Forelimb muscle (tissue), 1 donor: ENCODE measurements around the gene PACS1. TPM values are rescaled to one million over a fixed set of nuclear protein-coding genes. Genes with fewer than 3 reads are reported as not detected.

Experiments used
- DNase-seq: peaks from one replicate; pipeline ENCODE4 v3.0.0-alpha.2; 2013; ENCODE audit warnings: low read depth
- polyA plus RNA-seq: library from polyadenylated mRNA; unstranded; fragments of 120-200 nt; gene quantifications from one replicate; pipeline ENCODE4 v1.2.1, GENCODE V29; 2013; ENCODE audit not compliant: insufficient read length

The PACS1 gene
- polyA plus RNA-seq, 1 donor = 28.3 TPM

DNA sequence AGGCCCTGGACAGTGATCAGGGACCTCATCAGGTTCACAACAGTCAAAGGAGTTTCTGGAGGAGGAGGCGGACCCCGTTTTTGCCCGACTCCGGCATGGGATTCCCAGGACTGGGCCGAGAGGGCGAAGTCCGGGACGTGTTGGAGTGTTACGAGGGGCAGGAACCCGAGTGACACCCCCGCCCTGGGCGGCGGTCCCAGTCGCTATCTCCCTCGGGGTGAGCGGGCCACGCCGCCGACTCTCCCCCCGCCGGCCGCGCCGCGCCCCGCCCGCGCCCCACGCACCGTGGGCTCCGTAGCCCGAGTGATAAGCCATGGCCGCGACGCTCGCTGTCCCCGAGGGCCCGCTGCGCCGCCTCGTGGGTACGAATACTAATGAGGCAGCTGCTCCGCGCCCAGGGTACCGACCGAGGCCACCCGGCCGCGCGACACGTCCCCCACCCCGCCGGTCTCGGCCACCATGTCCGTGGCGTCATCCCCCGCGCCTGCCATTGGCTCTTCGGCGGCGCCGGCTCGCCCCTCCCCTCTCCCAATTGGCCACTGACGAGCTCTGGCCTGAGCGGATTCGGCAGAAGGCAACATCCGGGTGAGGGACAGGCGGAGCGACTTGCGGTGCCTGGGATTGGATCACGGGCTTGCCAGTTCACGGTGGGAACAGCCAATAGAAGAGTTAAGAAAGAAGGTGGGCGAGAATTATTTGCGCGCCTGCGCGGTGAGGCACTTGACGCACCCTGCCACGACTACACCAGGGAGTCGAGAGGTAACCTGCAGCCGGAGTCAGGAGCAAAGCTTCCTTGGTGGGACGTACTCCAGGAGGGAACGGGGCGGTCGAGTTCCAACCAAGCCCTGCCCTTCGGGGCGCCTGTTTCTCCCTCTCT is 218.8 kb downstream of the PACS1 start, which contains the start of gene YIF1A:
Gene YIF1A, minus strand, starts transcription at position 473 of the 877 bp plus-strand sequence. Its CDS starts 158 bp downstream, at position 315.
- DNase-seq = peak; percentile 99

DNA sequence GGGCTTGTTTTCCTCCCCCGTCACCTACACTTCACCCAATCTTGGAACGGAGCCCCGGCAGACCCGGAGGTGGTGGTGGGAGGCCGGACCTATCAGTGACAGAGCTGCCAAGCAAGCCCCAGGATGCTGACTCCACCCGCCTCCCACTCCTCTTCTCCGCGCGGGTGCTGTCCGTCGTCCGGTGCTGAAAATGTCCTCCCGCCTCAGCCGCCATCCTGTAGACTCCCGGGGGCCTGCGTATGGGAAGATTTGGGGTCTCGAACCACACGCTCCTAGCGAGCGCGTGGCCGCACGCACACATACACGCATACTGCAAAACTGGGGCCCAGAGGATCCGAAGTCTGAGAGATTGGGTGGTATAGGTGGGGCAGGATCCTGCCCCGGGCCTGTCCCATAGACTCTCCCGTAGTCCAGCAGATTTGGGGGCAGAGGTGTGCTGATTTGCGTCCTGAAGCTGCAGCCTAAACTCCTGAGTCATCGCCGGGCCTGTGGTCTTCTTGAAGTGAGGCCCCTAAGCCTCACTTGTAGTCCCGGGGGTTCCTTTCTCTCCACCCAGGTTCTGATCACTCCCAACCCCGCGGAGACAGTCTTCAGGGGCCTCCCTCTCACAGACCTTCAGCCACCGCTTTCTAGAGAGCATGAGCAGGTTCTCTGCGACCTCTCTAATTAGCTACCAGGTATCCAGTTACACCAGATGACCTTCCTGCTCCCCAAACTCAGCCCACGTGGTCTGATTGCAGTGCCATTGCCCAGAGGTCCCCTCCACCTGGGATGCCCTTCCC is 219.7 kb downstream of the PACS1 start:
- peak; percentile 36 for DNase-seq

DNA sequence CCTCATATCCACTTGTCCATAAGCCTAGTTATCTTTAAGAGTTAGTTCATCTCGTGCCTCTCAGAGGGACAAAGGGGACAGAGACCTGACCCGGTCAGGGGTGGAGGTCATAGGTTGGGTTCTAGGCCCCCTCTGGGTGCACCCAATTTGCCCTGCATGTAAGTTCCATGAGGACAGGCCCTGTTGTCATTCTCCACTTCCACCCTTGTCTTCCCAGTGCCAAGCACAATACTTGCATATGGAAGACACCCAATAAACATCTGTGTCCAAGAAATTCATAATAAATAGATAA is 220.2 kb downstream of the PACS1 start:
- DNase-seq = no peak

DNA sequence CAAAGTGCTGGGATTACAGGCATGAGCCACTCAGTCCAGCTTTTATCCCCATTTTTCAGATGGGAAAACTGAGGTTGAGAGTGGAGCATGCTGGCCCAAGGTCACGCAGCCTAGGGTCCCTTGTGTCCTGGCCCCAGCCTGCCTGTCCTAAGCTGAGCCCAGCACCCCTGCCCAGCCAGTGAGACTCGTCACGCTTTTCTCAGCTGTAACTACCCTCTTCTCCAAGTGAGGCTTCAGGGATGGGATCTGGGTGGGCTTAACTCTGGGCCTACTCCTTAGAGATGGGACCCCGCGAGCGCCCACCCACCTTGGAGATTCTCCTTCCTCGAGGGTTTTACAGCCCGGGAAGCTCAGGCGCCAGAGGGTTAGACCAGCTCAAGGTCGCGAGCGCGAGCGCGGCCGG is 221.2 kb downstream of the PACS1 start:
- DNase-seq = no peak

DNA sequence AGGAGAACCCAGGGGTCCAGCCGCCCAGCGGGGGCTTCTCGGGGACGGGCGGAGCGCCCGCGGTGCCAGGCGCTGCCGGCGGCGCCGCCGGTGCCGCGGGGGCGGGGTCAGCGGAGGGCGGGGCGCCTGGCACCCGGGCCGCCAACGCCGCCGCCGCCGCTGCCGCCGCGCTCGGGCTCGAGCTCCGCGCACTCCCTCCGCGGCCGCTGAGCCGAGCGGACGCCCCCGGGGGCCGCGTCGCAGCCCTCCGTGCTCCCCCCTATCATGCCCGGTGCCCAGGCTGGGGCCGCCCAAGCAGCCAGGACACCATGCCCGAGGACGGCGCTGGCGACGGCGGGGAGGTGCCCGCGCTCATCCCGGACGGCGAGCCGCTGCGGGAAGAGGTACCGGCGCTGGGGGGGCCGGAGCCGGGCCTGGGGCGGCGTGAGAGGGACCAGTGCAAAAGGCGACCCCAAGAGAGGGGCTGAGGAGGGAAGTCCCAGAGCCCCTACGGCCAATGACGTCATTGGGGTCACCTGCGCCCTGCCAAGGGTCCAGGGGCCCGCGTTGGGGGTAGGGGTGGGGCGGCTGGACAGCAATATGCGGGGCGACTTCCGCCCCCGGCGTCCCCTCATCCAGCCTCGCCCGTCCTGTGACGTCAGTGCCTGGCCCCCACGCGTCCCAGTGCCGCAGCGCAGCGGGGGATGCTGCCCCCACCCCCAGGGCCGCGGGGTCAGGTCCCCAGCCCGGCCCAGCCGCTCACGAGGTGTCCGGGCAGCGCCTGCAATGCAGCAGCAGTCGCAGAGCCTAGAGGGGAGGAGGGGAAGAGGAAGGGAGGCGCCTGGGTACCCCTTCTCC is 221.9 kb downstream of the PACS1 start, which contains the start of gene TMEM151A:
Gene TMEM151A, plus strand, starts transcription at position 189 of the 837 bp plus-strand sequence. Its CDS starts 120 bp downstream, at position 309.
- no peak for DNase-seq

DNA sequence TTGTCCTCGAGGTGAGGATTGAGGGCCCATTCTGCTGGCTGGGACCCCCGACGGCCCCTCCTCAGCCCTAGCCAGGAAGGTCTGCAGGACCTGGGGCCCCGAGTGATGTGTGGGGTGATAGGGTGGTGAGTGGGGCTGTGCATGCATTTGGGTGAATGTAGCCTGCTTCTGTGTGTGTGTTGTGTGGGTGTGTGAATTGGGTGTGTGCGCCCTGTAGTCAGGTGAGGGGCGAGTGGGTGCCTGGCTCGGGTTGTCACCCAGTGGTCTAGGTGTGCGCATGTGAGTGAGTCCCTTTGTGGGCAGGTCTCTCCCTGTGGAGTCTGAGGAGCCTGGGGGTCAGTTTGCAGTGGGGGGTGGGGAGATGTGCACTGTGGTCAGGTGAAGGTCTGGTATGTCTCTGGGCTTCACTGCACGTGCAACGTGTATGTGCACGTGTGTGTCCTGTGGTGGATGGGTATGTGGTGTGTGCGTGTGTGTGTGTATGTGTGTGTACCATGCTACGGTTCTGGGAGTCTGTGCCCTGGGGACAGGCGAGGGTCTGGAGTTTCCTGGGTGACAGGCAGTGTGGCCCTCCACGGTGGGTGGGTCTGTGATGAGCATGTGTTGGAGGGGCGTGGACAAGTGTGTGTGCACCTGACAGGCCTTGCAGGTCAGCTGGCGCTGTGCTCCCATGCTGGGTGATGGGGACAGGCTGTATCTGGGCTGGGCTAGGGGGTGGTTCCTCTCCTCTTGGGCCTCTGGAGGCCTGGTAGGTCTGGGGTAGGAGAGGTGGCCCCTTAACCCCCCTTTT is 222.7 kb downstream of the PACS1 start:
- no peak for DNase-seq

DNA sequence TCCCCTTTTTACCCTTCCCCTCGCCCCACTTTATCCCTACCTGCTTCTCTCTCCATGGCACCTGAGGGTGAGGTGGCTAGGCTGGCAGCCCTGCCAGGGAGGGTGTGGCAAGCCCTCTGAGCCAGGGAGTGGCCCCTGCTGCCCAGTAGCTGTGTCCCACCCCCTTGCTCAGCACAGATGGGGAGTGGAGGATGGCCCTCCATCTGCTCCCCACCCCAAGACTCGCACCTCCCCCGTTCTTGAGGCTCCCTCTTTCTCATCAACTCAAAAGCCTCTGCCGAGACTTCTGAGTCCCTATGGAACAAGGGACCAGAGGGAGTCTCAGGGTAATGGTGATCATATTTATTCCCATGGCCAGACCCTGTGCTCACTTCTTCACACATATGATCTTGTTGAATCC is 223.3 kb downstream of the PACS1 start:
- no peak for DNase-seq

DNA sequence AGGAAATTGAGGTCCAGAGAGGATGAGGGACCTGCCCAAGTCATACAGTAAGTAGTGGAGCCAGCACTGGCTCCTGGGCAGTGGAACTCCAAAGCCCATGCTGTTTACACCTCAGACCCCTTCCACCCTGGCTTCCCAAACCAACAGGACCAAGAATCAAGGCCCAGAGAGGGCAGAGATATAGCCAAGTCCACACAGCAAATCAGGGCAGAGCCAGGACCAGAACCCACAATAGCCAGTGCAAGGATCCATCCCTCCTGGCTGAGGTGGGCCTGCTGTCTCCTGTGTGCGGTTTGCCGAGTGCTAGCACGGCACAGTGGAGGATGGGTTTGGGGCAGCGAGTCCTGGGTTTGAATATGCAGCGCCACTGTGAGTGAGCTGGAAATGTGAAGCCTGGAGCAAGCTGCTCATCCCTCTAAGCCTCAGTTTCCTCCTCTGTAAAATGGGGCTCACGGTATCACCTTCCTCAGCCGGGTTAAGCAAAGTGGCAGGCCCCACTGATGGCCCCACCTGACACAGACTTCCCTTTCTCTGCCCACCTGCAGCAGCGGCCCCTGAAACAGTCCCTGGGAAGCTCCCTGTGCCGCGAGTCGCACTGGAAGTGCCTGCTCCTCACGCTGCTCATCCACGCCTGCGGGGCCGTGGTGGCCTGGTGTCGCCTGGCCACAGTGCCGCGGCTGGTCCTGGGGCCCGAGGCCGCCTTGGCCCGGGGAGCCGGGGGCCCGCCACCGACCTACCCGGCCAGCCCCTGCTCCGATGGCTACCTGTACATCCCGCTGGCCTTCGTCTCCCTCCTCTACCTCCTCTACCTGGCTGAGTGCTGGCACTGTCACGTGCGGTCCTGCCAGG is 223.9 kb downstream of the PACS1 start:
- DNase-seq = no peak

Other genes with a start within 250 kb of the PACS1 start
- gene SNX32, start 236.3 kb upstream of the PACS1 start, polyA plus RNA-seq = 1.8 TPM
- 578 TPM for gene CFL1, start 212.1 kb upstream of the PACS1 start, polyA plus RNA-seq
- gene MUS81, start 209.8 kb upstream of the PACS1 start, polyA plus RNA-seq = 43.9 TPM
- 82.6 TPM for gene EFEMP2, start 197.5 kb upstream of the PACS1 start, polyA plus RNA-seq
- gene CTSW, start 190.4 kb upstream of the PACS1 start, polyA plus RNA-seq = 1.3 TPM
- gene FIBP, start 181.8 kb upstream of the PACS1 start, polyA plus RNA-seq = 55.8 TPM
- gene CCDC85B, start 179.6 kb upstream of the PACS1 start, polyA plus RNA-seq = 14.7 TPM
- not detected for gene FOSL1, start 169.9 kb upstream of the PACS1 start, polyA plus RNA-seq
- gene C11orf68, start 151.2 kb upstream of the PACS1 start, polyA plus RNA-seq = 33.1 TPM
- gene DRAP1, start 150.8 kb upstream of the PACS1 start, polyA plus RNA-seq = 74.8 TPM
- 0.25 TPM for gene TSGA10IP, start 124.8 kb upstream of the PACS1 start, polyA plus RNA-seq
- gene SART1, start 108.5 kb upstream of the PACS1 start, polyA plus RNA-seq = 36.2 TPM
- gene EIF1AD, start 68.1 kb upstream of the PACS1 start, polyA plus RNA-seq = 18.5 TPM
- 218 TPM for gene BANF1, start 67.8 kb upstream of the PACS1 start, polyA plus RNA-seq
- gene CST6, start 58.3 kb upstream of the PACS1 start, polyA plus RNA-seq = not detected
- 0.27 TPM for gene CATSPER1, start 43.8 kb upstream of the PACS1 start, polyA plus RNA-seq
- gene GAL3ST3, start 21.1 kb upstream of the PACS1 start, polyA plus RNA-seq = 0.78 TPM
- 121 TPM for gene SF3B2, start 17.9 kb upstream of the PACS1 start, polyA plus RNA-seq
- 19.0 TPM for gene KLC2, start 187.4 kb downstream of the PACS1 start, polyA plus RNA-seq
- 89.7 TPM for gene RAB1B, start 198.4 kb downstream of the PACS1 start, polyA plus RNA-seq
- 2.3 TPM for gene CNIH2, start 207.9 kb downstream of the PACS1 start, polyA plus RNA-seq
- 48.9 TPM for gene YIF1A, start 218.9 kb downstream of the PACS1 start, polyA plus RNA-seq
- gene TMEM151A, start 221.6 kb downstream of the PACS1 start, polyA plus RNA-seq = not detected
- gene CD248, start 246.8 kb downstream of the PACS1 start, polyA plus RNA-seq = 76.4 TPM